Measurements from ENCODE around the gene BAX.

The BAX gene

DNA sequence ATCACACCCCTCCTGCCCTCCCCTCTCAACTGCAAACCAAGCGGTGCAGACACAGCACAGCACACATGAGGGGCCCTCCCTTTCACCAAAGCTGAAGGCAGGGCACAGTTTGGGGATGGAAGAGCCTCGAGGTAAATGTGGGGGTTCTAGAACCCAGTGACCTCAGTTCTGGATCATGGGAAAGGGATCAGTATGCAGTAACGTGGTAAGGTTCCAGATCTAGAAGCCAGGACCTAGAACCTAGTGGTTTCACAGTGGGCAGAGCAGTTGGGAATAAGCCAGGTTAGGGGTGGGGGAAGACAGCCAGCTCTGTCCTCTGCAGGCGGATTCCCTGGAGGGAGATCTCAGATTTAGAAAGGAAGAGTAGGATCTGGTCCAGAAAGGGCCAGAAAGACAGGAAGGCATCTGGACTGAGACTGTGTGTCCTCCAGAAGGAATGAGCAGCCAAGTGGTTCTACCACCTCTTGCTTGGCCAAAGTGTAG lies 13.5 kb downstream of the BAX start:
- Histone ChIP-seq H3K27me3 (ENCODE audit: insufficient read depth, low read length) (no peaks in the 10 kb centered on the region), H3K4me1 (ENCODE audit: insufficient read depth, low read length) (peaks cover 22% of the 10 kb centered on the region), H3K9me3 (ENCODE audit: low read length) (peaks cover 3% of the 10 kb centered on the region), H2AFZ (ENCODE audit: low read depth, low read length) (no peak overlapping the region), H3K36me3 (ENCODE audit: insufficient read depth, low read length) (peaks cover 26% of the 10 kb centered on the region), H3K4me3 (ENCODE audit: low read length) (no peak overlapping the region)

DNA sequence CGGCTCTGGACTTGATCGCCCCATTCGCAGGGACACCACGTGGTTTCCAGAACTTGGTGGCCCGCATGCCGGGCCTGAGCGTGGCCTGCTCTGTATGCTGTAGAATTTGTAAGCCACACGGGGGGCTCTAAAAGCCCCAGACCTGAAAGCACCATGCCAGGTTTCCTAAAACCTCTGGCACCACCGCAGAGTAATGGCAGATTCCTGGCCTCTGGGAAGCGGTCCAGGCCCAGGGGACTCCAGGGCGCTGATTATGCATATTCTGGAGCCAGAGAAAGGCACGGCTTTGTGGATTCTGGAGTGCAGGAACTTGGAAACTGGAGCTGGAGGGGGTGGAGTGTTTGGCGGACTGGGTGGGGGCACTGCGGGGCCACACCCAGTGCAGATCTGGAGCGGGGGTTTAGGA lies 14.1 kb downstream of the BAX start:
- Histone ChIP-seq H3K4me1 (ENCODE audit: insufficient read depth, low read length) (peaks cover 16% of the 10 kb centered on the region), H3K4me3 (ENCODE audit: low read length) (no peak overlapping the region), H3K9me3 (ENCODE audit: low read length) (peaks cover 3% of the 10 kb centered on the region), H3K36me3 (ENCODE audit: insufficient read depth, low read length) (peaks cover 28% of the 10 kb centered on the region), H2AFZ (ENCODE audit: low read depth, low read length) (no peak overlapping the region), H3K27me3 (ENCODE audit: insufficient read depth, low read length) (no peaks in the 10 kb centered on the region)

GRCh38 chr19:48969276-48970138 lies 14.8 kb downstream of the BAX start:
- peaks cover 10% of the 10 kb centered on the region for H3K4me1 ChIP-seq (ENCODE audit: insufficient read depth, low read length)
- H2AFZ ChIP-seq (ENCODE audit: low read depth, low read length), result no peak overlapping the region
- H3K27me3 ChIP-seq (ENCODE audit: insufficient read depth, low read length), result no peaks in the 10 kb centered on the region
- peaks cover 35% of the 10 kb centered on the region for H3K36me3 ChIP-seq (ENCODE audit: insufficient read depth, low read length)
- H3K9me3 ChIP-seq (ENCODE audit: low read length), result peaks cover 3% of the 10 kb centered on the region
- H3K4me3 ChIP-seq (ENCODE audit: low read length), result no peak overlapping the region

- Histone ChIP-seq H3K36me3 (ENCODE audit: insufficient read depth, low read length) (peaks cover 39% of the 10 kb centered on the region), H2AFZ (ENCODE audit: low read depth, low read length) (no peak overlapping the region), H3K4me1 (ENCODE audit: insufficient read depth, low read length) (peaks cover 7% of the 10 kb centered on the region), H3K4me3 (ENCODE audit: low read length) (no peak overlapping the region), H3K27me3 (ENCODE audit: insufficient read depth, low read length) (no peaks in the 10 kb centered on the region), H3K9me3 (ENCODE audit: low read length) (peaks cover 3% of the 10 kb centered on the region)
Observed at GRCh38 chr19:48970139-48970766, 15.6 kb downstream of the BAX start.

DNA sequence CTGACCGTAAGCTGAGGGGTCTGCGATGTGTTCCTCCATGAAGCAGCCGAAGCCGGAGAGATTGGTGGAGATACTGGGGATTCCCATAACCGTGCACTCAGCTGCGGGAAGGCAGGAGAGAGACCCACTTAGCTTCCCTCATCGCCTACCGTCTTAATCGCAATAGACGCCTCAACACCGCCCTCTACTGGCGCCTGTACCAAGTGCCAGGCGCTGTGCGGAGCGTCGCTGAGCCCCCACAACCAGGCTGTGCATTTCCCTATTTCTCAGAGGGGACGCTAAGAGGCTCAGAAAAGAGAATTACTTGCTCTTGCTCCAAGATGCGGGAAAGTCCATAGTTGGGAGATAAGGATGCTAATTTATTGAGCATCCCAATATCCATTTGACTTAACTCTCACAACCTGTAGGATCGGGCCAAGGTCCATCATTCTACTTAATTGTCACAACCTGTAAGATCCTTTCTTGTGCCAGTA lies 16.3 kb downstream of the BAX start:
- Histone ChIP-seq H3K36me3 (ENCODE audit: insufficient read depth, low read length) (peaks cover 39% of the 10 kb centered on the region), H3K9me3 (ENCODE audit: low read length) (peaks cover 3% of the 10 kb centered on the region), H2AFZ (ENCODE audit: low read depth, low read length) (no peak overlapping the region), H3K27me3 (ENCODE audit: insufficient read depth, low read length) (no peaks in the 10 kb centered on the region), H3K4me1 (ENCODE audit: insufficient read depth, low read length) (peaks cover 6% of the 10 kb centered on the region), H3K4me3 (ENCODE audit: low read length) (no peak overlapping the region)

- no peaks in the 10 kb centered on the region for H3K9me3 ChIP-seq (ENCODE audit: low read length)
- peaks cover 26% of the 10 kb centered on the region for H3K36me3 ChIP-seq (ENCODE audit: insufficient read depth, low read length)
- no peaks in the 10 kb centered on the region for H3K27me3 ChIP-seq (ENCODE audit: insufficient read depth, low read length)
- no peak overlapping the region for H2AFZ ChIP-seq (ENCODE audit: low read depth, low read length)
- H3K4me3 ChIP-seq (ENCODE audit: low read length), result no peak overlapping the region
- no peaks in the 10 kb centered on the region for H3K4me1 ChIP-seq (ENCODE audit: insufficient read depth, low read length)
Observed at GRCh38 chr19:48975947-48976847, 21.5 kb downstream of the BAX start.

DNA sequence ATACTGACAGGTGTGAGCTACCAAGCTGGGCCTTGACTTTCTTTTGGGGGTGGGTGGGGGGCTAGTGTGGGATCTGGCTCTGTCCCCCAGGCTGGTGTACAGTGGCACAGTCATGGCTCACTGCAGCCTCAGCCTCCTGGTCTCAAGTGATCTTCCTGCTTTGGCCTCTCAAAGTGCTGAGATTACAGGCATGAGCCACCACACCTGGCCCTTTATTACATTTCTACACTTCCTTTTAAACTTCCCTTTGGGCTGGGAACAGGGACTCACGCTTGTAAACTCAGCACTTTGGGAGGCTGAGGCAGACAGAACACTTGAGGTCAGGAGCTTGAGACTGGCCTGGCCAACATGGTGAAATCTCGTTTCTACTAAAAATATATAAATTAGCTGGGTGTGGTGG lies 22.4 kb downstream of the BAX start:
- H3K36me3 ChIP-seq (ENCODE audit: insufficient read depth, low read length), result peaks cover 32% of the 10 kb centered on the region

GRCh38 chr19:48982280-48982679 lies 27.6 kb downstream of the BAX start:
- peaks cover 45% of the 10 kb centered on the region for H3K36me3 ChIP-seq (ENCODE audit: insufficient read depth, low read length)
- no peak overlapping the region for H2AFZ ChIP-seq (ENCODE audit: low read depth, low read length)
- no peak overlapping the region for H3K4me3 ChIP-seq (ENCODE audit: low read length)
- no peaks in the 10 kb centered on the region for H3K9me3 ChIP-seq (ENCODE audit: low read length)
- H3K27me3 ChIP-seq (ENCODE audit: insufficient read depth, low read length), result no peaks in the 10 kb centered on the region
- H3K4me1 ChIP-seq (ENCODE audit: insufficient read depth, low read length), result no peaks in the 10 kb centered on the region

More for the DNA sequence above, 22.4 kb downstream of the BAX start:
- no peaks in the 10 kb centered on the region for H3K27me3 ChIP-seq (ENCODE audit: insufficient read depth, low read length)
- H3K4me1 ChIP-seq (ENCODE audit: insufficient read depth, low read length), result no peaks in the 10 kb centered on the region
- H3K4me3 ChIP-seq (ENCODE audit: low read length), result no peak overlapping the region
- no peak overlapping the region for H2AFZ ChIP-seq (ENCODE audit: low read depth, low read length)
- H3K9me3 ChIP-seq (ENCODE audit: low read length), result no peaks in the 10 kb centered on the region

- Histone ChIP-seq H3K4me1 (ENCODE audit: insufficient read depth, low read length) (no peaks in the 10 kb centered on the region), H3K36me3 (ENCODE audit: insufficient read depth, low read length) (peaks cover 44% of the 10 kb centered on the region)
Observed at GRCh38 chr19:48985711-48986110, 31.0 kb downstream of the BAX start.

GRCh38 chr19:48986211-48986610 lies 31.5 kb downstream of the BAX start:
- Histone ChIP-seq H3K36me3 (ENCODE audit: insufficient read depth, low read length) (peaks cover 44% of the 10 kb centered on the region), H3K4me3 (ENCODE audit: low read length) (no peak overlapping the region), H3K27me3 (ENCODE audit: insufficient read depth, low read length) (no peaks in the 10 kb centered on the region), H2AFZ (ENCODE audit: low read depth, low read length) (no peak overlapping the region), H3K4me1 (ENCODE audit: insufficient read depth, low read length) (no peaks in the 10 kb centered on the region), H3K9me3 (ENCODE audit: low read length) (no peaks in the 10 kb centered on the region)

More at GRCh38 chr19:48985711-48986110, 31.0 kb downstream of the BAX start:
- no peak overlapping the region for H3K4me3 ChIP-seq (ENCODE audit: low read length)
- no peak overlapping the region for H2AFZ ChIP-seq (ENCODE audit: low read depth, low read length)
- H3K27me3 ChIP-seq (ENCODE audit: insufficient read depth, low read length), result no peaks in the 10 kb centered on the region
- no peaks in the 10 kb centered on the region for H3K9me3 ChIP-seq (ENCODE audit: low read length)

DNA sequence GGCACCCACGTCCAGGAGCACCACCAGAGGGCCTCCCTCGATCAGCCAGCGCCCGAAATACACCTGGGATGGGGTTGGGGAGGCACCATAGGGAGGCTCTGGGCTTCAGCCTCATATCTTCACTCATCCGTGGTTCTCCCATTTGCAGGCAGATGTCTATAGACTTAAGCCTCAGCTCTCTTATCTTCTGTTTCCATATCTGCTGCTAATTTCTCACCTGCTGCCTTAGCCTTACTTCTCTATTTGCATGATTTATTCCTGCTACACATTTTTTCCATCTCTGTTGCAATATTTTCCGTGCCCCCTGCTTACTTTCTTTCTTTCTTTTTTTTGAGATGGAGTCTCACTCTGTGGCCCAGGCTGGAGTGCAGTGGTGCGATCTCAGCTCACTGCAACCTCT lies 32.6 kb downstream of the BAX start:
- H3K4me1 ChIP-seq (ENCODE audit: insufficient read depth, low read length), result peaks cover 7% of the 10 kb centered on the region
- H3K27me3 ChIP-seq (ENCODE audit: insufficient read depth, low read length), result no peaks in the 10 kb centered on the region
- peaks cover 36% of the 10 kb centered on the region for H3K36me3 ChIP-seq (ENCODE audit: insufficient read depth, low read length)
- H2AFZ ChIP-seq (ENCODE audit: low read depth, low read length), result no peak overlapping the region
- H3K9me3 ChIP-seq (ENCODE audit: low read length), result no peaks in the 10 kb centered on the region
- H3K4me3 ChIP-seq (ENCODE audit: low read length), result no peak overlapping the region

- H3K36me3 ChIP-seq (ENCODE audit: insufficient read depth, low read length), result peaks cover 32% of the 10 kb centered on the region
- no peak overlapping the region for H2AFZ ChIP-seq (ENCODE audit: low read depth, low read length)
- peaks cover 7% of the 10 kb centered on the region for H3K4me1 ChIP-seq (ENCODE audit: insufficient read depth, low read length)
- no peaks in the 10 kb centered on the region for H3K9me3 ChIP-seq (ENCODE audit: low read length)
- no peaks in the 10 kb centered on the region for H3K27me3 ChIP-seq (ENCODE audit: insufficient read depth, low read length)
- no peak overlapping the region for H3K4me3 ChIP-seq (ENCODE audit: low read length)
Observed at GRCh38 chr19:48988286-48988685, 33.6 kb downstream of the BAX start.
